Measurements from ENCODE around the gene RAPGEF2. TPM values are rescaled to one million over a fixed set of nuclear protein-coding genes. Genes with fewer than 3 reads are reported as not detected.

Gene RAPGEF2
- total and polyA plus RNA-seq, 2 donors (not counting 1 experiment from before 2014, with no cell fraction given), result 10.9 to 45.8 TPM

DNA sequence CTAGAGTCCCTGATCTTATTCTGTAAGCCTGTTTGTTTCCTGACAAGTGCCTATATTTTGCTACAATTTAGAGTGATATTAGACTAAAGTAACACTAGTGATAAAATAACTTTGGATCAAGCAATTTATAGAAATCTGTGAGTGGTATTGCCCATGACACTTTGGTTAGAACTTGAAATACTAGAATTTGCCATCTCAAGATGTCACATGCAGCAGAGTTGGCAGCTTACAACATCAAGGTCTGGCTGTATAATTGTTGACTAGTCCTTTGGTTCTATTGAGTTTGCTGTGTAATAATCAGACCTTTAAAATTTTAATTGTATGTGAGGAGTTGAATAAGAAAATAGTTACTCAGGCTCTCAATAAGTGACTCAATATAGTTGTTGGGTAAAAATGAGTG is 167.1 kb downstream of the RAPGEF2 start:
- Histone ChIP-seq H3K27ac (ENCODE audit: low read length in 2 of 2) (no peak overlapping the region), H3K79me2 (ENCODE audit: control insufficient read depth, insufficient read depth, low read length) (no peaks in the 10 kb centered on the region), H2AFZ (ENCODE audit: insufficient read depth, low read depth, low read length, poor library complexity, severe bottlenecking) (no peak overlapping the region), H3K4me2 (replicated peaks; ENCODE audit: low read depth, low read length, poor library complexity, severe bottlenecking) (no peak overlapping the region), H3K9me3 (ENCODE audit: control extremely low read depth in 1 of 3, control insufficient read depth in 2 of 3, insufficient read depth in 1 of 3, low read length in 2 of 3) (no peaks in the 10 kb centered on the region), H3K36me3 (replicated peaks in 1 of 2; ENCODE audit: control extremely low read depth in 1 of 2, control insufficient read depth in 1 of 2, extremely low read depth in 1 of 2, insufficient read depth in 2 of 2, low read length in 1 of 2) (no peaks in the 10 kb centered on the region), H4K20me1 (ENCODE audit: control insufficient read depth, insufficient read depth, low read length, poor library complexity, severe bottlenecking) (no peaks in the 10 kb centered on the region), H3K4me3 (ENCODE audit: control extremely low read depth in 1 of 5, extremely low read depth in 1 of 5, insufficient read depth in 1 of 5, low read depth in 2 of 5, low read length in 4 of 5) (no peak overlapping the region), H3K9ac (ENCODE audit: low read length) (no peak overlapping the region), H3K4me1 (ENCODE audit: control insufficient read depth in 2 of 2, insufficient read depth in 2 of 2, low read length in 2 of 2) (no peaks in the 10 kb centered on the region), H3K27me3 (replicated peaks in 1 of 4; ENCODE audit: control extremely low read depth in 1 of 4, control insufficient read depth in 3 of 4, insufficient read depth in 4 of 4, low read length in 3 of 4) (no peaks in the 10 kb centered on the region)
- CTCF ChIA-PET, result no interaction called here
- no peaks in the 10 kb centered on the region for H3K9me3 Mint-ChIP-seq (ENCODE audit: insufficient read depth)
- DNase-seq, result no peak
- ATAC-seq (ENCODE audit: low read depth), result no peak
- no peak overlapping the region for H3K4me3 Mint-ChIP-seq
- intact Hi-C loops (cut with micrococcal nuclease), result no loop called here
- no peaks in the 10 kb centered on the region for H3K27me3 Mint-ChIP-seq
- no peak overlapping the region for H3K27ac Mint-ChIP-seq
- TF ChIP-seq EZH2 (IDR thresholded peaks at IDR 0.05; ENCODE audit: borderline replicate concordance, insufficient read depth, low read depth, low read length, poor library complexity, severe bottlenecking) (no peak), CTCF (IDR thresholded peaks at IDR 0.05) (no peak)
- POLR2A ChIA-PET, result no interaction called here
- peaks cover 3% of the 10 kb centered on the region for H3K4me1 Mint-ChIP-seq

- DNase-seq (no peak), ATAC-seq (ENCODE audit: low read depth) (no peak)
- ChIA-PET POLR2A (no interaction called here), CTCF (no interaction called here)
- Histone ChIP-seq H2AFZ (ENCODE audit: insufficient read depth, low read depth, low read length, poor library complexity, severe bottlenecking) (no peak overlapping the region), H3K9ac (ENCODE audit: low read length) (no peak overlapping the region), H3K4me1 (ENCODE audit: control insufficient read depth in 2 of 2, insufficient read depth in 2 of 2, low read length in 2 of 2) (no peaks in the 10 kb centered on the region), H3K27me3 (replicated peaks in 1 of 4; ENCODE audit: control extremely low read depth in 1 of 4, control insufficient read depth in 3 of 4, insufficient read depth in 4 of 4, low read length in 3 of 4) (no peaks in the 10 kb centered on the region), H3K79me2 (ENCODE audit: control insufficient read depth, insufficient read depth, low read length) (no peaks in the 10 kb centered on the region), H3K4me2 (replicated peaks; ENCODE audit: low read depth, low read length, poor library complexity, severe bottlenecking) (no peak overlapping the region), H4K20me1 (ENCODE audit: control insufficient read depth, insufficient read depth, low read length, poor library complexity, severe bottlenecking) (no peaks in the 10 kb centered on the region), H3K4me3 (ENCODE audit: control extremely low read depth in 1 of 5, extremely low read depth in 1 of 5, insufficient read depth in 1 of 5, low read depth in 2 of 5, low read length in 4 of 5) (no peak overlapping the region), H3K36me3 (replicated peaks in 1 of 2; ENCODE audit: control extremely low read depth in 1 of 2, control insufficient read depth in 1 of 2, extremely low read depth in 1 of 2, insufficient read depth in 2 of 2, low read length in 1 of 2) (no peaks in the 10 kb centered on the region), H3K27ac (ENCODE audit: low read length in 2 of 2) (no peak overlapping the region), H3K9me3 (ENCODE audit: control extremely low read depth in 1 of 3, control insufficient read depth in 2 of 3, insufficient read depth in 1 of 3, low read length in 2 of 3) (no peaks in the 10 kb centered on the region)
- intact Hi-C loops (cut with micrococcal nuclease), result no loop called here
- H3K9me3 Mint-ChIP-seq (ENCODE audit: insufficient read depth), result no peaks in the 10 kb centered on the region
- TF ChIP-seq CTCF (IDR thresholded peaks at IDR 0.05) (no peak), EZH2 (IDR thresholded peaks at IDR 0.05; ENCODE audit: borderline replicate concordance, insufficient read depth, low read depth, low read length, poor library complexity, severe bottlenecking) (no peak)
- 58% methylated on average over 3 of the region's 4 CpGs for WGBS (ENCODE audit: insufficient coverage)
- peaks cover 3% of the 10 kb centered on the region for H3K4me1 Mint-ChIP-seq
- no peak overlapping the region for H3K4me3 Mint-ChIP-seq
- H3K27me3 Mint-ChIP-seq, result no peaks in the 10 kb centered on the region
- H3K27ac Mint-ChIP-seq, result no peak overlapping the region
These were observed 169.0 kb downstream of the RAPGEF2 start for GRCh38 chr4:159271856-159272255.

Measured in B cell (primary cell).